BJ (cell line): ENCODE measurements around the gene ABHD5. TPM values are rescaled to one million over a fixed set of nuclear protein-coding genes. Genes with fewer than 3 reads are reported as not detected.

Experiments used
- CTCF ChIA-PET: fragments of 350-600 bp; formaldehyde crosslinking; extraction: SDS; loops from one replicate; lab custom pipeline; 2021; ENCODE audit warnings: antibody characterized with exemption, inconsistent platforms; lab: Yijun Ruan, JAX
- POLR2A ChIA-PET: fragments of 300-600 bp; sonication (Branson Sonifier 250); formaldehyde crosslinking; extraction: SDS; loops from one replicate; lab custom pipeline; 2021; ENCODE audit warnings: antibody characterized with exemption; lab: Charles Lee
- DNase-seq: peaks from one replicate; pipeline ENCODE4 v3.0.0-alpha.2; 2011; ENCODE audit warnings: low read depth
- H3K27me3 ChIP-seq: 2 replicates; pipeline ENCODE4 v1.6.0; 2011; ENCODE audit warnings: low read length; ENCODE audit not compliant: control insufficient read depth, insufficient read depth
- H3K36me3 ChIP-seq: 2 replicates; pipeline ENCODE4 v1.5.1; 2011; ENCODE audit warnings: low read length; ENCODE audit not compliant: control insufficient read depth, insufficient read depth
- H3K4me3 ChIP-seq: 2 replicates; pipeline ENCODE4 v1.5.1; 2011; ENCODE audit warnings: low read depth, mild to moderate bottlenecking, control low read depth, low read length
- polyA plus RNA-seq: library from polyadenylated mRNA; depleted of rRNA; stranded (reverse); fragments of >200 nt; gene quantifications from 2 replicates; pipeline ENCODE4 v1.2.3, GENCODE V29; 2011
- TF ChIP-seq, protein P1 (sequence below): IDR thresholded peaks from 2 replicates; pipeline ENCODE4 v1.5.1; 2011; ENCODE audit warnings: low read depth, mild to moderate bottlenecking, control low read depth, inconsistent platforms, low read length, moderate library complexity; ENCODE audit not compliant: insufficient read depth

ABHD5 gene
- polyA plus RNA-seq, 1 experiment, result 18.2 TPM

DNA sequence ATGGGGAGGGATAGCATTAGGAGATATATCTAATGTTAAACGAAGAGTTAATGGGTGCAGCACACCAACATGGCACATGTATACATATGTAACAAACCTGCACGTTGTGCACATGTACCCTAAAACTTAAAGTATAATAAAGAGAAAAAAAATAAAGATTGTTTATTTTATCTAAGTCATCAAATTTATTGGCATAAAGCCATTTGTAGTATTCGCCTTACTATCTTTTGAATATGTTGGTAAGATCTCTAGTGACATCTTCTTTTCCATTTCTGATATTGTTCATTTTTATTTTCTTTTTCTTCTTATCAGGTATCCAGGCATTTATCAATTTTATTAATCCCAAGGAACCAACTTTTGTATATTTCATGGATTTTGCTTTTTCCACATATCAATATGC is 5.8 kb upstream of the ABHD5 start:
- Histone ChIP-seq H3K4me3 (no peak overlapping the region), H3K36me3 (no peaks in the 10 kb centered on the region), H3K27me3 (no peaks in the 10 kb centered on the region)
- TF ChIP-seq, protein P1, sequence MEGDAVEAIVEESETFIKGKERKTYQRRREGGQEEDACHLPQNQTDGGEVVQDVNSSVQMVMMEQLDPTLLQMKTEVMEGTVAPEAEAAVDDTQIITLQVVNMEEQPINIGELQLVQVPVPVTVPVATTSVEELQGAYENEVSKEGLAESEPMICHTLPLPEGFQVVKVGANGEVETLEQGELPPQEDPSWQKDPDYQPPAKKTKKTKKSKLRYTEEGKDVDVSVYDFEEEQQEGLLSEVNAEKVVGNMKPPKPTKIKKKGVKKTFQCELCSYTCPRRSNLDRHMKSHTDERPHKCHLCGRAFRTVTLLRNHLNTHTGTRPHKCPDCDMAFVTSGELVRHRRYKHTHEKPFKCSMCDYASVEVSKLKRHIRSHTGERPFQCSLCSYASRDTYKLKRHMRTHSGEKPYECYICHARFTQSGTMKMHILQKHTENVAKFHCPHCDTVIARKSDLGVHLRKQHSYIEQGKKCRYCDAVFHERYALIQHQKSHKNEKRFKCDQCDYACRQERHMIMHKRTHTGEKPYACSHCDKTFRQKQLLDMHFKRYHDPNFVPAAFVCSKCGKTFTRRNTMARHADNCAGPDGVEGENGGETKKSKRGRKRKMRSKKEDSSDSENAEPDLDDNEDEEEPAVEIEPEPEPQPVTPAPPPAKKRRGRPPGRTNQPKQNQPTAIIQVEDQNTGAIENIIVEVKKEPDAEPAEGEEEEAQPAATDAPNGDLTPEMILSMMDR, result no peak
- POLR2A ChIA-PET, result no interaction called here
- CTCF ChIA-PET, result no interaction called here
- DNase-seq, result no peak

DNA sequence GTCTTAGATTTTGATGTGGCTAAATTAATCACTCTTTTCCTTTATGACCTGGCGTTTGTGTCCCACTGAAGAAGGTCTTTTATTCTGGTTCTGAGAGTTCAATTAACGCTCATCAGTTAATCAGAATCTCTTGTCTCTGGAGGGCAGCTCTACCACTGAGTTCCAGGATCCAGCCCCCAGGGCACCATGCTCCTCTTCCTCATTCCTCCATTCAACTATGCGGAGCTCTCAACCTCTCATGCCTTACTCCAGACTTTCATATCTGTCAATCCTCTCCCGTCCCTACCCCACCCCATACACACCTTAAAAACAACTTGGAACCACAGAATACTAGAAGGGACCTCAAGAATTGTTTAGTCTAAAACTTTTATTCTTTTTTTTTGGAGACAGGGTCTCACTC is 4.8 kb upstream of the ABHD5 start:
- TF ChIP-seq, protein P1, result no peak
- H3K36me3 ChIP-seq, result no peaks in the 10 kb centered on the region
- no peak for DNase-seq
- no peak overlapping the region for H3K4me3 ChIP-seq
- CTCF ChIA-PET, result interaction anchor here (0.7 to 1.2 kb wide), 3 partner anchors 12 to 140 kb away, joined by 3 read pairs; no protein-coding TSS in a partner anchor
- no peaks in the 10 kb centered on the region for H3K27me3 ChIP-seq
- POLR2A ChIA-PET, result no interaction called here

DNA sequence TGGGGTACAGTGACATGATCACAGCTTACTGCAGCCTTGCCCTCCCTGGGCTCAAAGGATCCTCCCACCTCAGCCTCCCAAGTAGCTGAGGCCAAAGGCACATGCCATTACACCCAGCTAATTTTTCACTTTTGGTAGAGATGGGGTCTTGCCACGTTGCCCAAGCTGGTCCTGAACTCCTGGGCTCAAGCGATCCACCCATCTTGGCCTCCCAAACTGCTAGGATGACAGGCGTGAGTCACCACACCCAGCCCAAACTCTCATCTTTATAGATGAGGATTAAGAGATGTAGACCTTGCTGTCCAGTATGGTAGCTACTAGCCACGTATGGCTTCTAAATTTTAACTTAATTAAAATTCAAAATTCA is 4.4 kb upstream of the ABHD5 start:
- TF ChIP-seq, protein P1, result no peak
- CTCF ChIA-PET, result interaction anchor here (0.7 to 1.2 kb wide), 2 partner anchors 11 to 141 kb away, joined by 3 read pairs; no protein-coding TSS in a partner anchor

DNA sequence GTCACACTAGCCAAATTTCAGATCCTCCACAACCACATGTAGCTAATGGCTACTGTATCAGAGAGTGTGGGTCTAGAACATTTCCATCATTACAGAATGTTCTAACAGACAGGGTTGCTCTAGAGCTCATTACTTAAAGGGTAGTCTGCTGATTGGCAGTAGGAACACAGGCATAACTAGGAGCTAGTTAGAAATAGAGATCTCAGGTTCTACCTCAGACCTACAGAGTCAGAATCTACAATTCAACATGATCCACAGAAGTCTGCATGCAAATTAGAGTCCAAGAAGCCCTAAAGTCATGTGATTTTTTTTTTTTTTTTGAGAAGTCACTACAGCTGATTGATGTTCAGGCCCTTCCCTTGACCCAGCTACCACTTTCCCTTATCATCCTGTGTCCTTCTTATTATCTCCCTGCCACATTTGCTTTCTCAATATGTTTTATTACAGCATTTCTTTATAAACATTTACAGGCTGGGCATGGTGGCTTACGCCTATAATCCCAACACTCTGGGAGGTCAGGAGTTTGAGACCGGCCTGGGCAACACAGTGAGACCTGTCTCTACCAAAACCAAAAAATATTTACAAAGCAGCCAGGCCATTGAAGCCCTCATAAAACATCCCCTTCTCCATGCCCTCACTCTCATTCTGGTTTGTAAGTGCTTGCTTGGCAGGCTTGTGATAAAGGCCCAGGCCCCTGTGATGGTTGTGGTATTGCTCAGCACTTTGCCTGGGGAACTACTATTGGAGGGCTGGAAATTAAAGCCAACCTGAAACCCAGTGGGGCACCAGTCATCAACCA is 3.8 kb upstream of the ABHD5 start:
- H3K27me3 ChIP-seq, result no peaks in the 10 kb centered on the region
- ChIA-PET CTCF (interaction anchor here (1.2 kb wide), 1 partner anchor 11 kb away, joined by 3 read pairs; no protein-coding TSS in a partner anchor), POLR2A (no interaction called here)
- TF ChIP-seq, protein P1, result no peak
- H3K36me3 ChIP-seq, result no peaks in the 10 kb centered on the region
- DNase-seq, result no peak
- no peak overlapping the region for H3K4me3 ChIP-seq

More for the DNA sequence above, 4.4 kb upstream of the ABHD5 start:
- POLR2A ChIA-PET, result no interaction called here
- Histone ChIP-seq H3K36me3 (no peaks in the 10 kb centered on the region), H3K4me3 (no peak overlapping the region), H3K27me3 (no peaks in the 10 kb centered on the region)
- no peak for DNase-seq

DNA sequence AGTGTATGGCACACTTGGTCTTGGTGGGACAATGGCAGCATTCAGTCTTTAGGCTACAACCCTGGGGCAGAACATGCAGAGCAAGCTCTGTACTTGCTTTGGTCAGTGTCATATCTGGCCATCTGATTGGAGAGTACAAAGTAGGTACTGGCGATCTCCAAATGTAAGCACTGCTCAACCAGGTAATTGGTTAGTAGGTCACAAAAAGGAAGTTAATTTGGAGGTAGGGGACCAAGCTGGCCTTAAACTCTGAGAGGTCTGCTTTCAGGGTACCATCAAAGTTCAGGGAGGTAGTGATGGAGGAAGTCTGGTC is 3.3 kb upstream of the ABHD5 start:
- POLR2A ChIA-PET, result no interaction called here
- no peak for DNase-seq
- H3K4me3 ChIP-seq, result no peak overlapping the region
- TF ChIP-seq, protein P1, result no peak
- H3K36me3 ChIP-seq, result no peaks in the 10 kb centered on the region
- H3K27me3 ChIP-seq, result no peaks in the 10 kb centered on the region
- CTCF ChIA-PET, result no interaction called here
